Upper lobe of right lung (tissue), 1 donor: Measurements from ENCODE around the gene NUAK2. TPM values are rescaled to one million over a fixed set of nuclear protein-coding genes. Genes with fewer than 3 reads are reported as not detected.
A peak's percentile ranks its signal among the peaks of the same experiment; 100 is the strongest.

ENCODE experiments used
- ATAC-seq: fragments of 200-7000 bp; cut with Tn5 transposase; one replicate; pipeline ENCODE4 v1.9.1; 2020; ENCODE audit warnings: mild to moderate bottlenecking, moderate library complexity
- DNase-seq: peaks from one replicate; pipeline ENCODE4 v3.0.0-alpha.2; 2020
- H3K27ac ChIP-seq: fragments of 200-600 bp; one replicate; pipeline ENCODE4 v1.8.0; 2022
- H3K27me3 ChIP-seq: fragments of 200-600 bp; one replicate; pipeline ENCODE4 v1.8.0; 2022; ENCODE audit warnings: mild to moderate bottlenecking
- H3K36me3 ChIP-seq: fragments of 200-600 bp; one replicate; pipeline ENCODE4 v1.8.0; 2022
- H3K4me1 ChIP-seq: fragments of 200-600 bp; one replicate; pipeline ENCODE4 v1.8.0; 2022
- H3K4me3 ChIP-seq: fragments of 200-600 bp; one replicate; pipeline ENCODE4 v1.8.0; 2022; ENCODE audit warnings: mild to moderate bottlenecking
- H3K9me3 ChIP-seq: fragments of 200-600 bp; one replicate; pipeline ENCODE4 v1.8.0; 2022
- CTCF ChIP-seq: fragments of 200-600 bp; IDR thresholded peaks from one replicate; pipeline ENCODE4 v1.8.0; 2022; ENCODE audit warnings: antibody characterized with exemption
- intact Hi-C: fragments of 100-400 bp; cut with DNase I; formaldehyde crosslinking; loops from one replicate; pipeline ENCODE4 v1.11.0; 2022
- total RNA-seq: library from RNA; stranded (reverse); fragmentation: NEBNext Ultra II Directional; extraction: Animal tissue kit (Norgen Biotek cat#: 25700); gene quantifications from one replicate; pipeline ENCODE4 v1.2.1, GENCODE V29; 2021
- donor health status: DM: no; HTN: yes; CAD: no; lungs with severe emphysema.

Gene NUAK2
- total RNA-seq, 1 donor from 2014 or later: 8.8 TPM

- no peak for TF ChIP-seq CTCF
- no peak overlapping the region for H3K27ac ChIP-seq
- intact Hi-C loops: no loop called here
- no peak for DNase-seq
- ATAC-seq: no peak
- no peaks in the 10 kb centered on the region for H3K27me3 ChIP-seq
- H3K4me3 ChIP-seq: no peak overlapping the region
- no peaks in the 10 kb centered on the region for H3K9me3 ChIP-seq
- H3K36me3 ChIP-seq: no peaks in the 10 kb centered on the region
- peaks cover 19% of the 10 kb centered on the region for H3K4me1 ChIP-seq
These were observed 3.2 kb upstream of the NUAK2 start for GRCh38 chr1:205324781-205325180.

- H3K27ac ChIP-seq: no peak overlapping the region
- H3K4me3 ChIP-seq: no peak overlapping the region
- no peaks in the 10 kb centered on the region for H3K27me3 ChIP-seq
- ATAC-seq (no peak), DNase-seq (no peak)
- no peak for TF ChIP-seq CTCF
- H3K9me3 ChIP-seq: no peaks in the 10 kb centered on the region
- H3K4me1 ChIP-seq: peaks cover 28% of the 10 kb centered on the region
- no peaks in the 10 kb centered on the region for H3K36me3 ChIP-seq
- intact Hi-C loops: no loop called here
These were observed 2.2 kb upstream of the NUAK2 start for GRCh38 chr1:205323794-205324193.

DNA sequence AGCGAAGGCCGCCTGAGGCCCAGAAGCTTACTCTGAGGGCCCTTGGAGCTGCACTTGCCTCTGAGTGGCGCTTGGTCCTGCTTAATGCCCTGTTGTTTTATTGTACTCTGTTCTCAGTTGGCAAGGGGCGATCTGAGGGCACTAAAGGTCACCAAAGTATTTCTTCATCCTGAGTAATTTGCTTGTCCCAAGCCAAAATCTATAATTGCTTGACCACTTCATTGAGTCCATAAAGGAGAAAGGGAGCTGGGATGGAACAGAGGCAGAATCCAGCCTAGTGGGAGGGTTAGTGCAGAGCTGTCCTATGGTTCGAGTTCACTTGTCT, 376 bp upstream of the NUAK2 start:
- no peak overlapping the region for H3K27ac ChIP-seq
- H3K9me3 ChIP-seq: no peaks in the 10 kb centered on the region
- peaks cover 47% of the 10 kb centered on the region for H3K4me1 ChIP-seq
- no peaks in the 10 kb centered on the region for H3K36me3 ChIP-seq
- peak overlapping the region; percentile 92 for H3K4me3 ChIP-seq
- intact Hi-C loops: no loop called here
- TF ChIP-seq CTCF: no peak
- H3K27me3 ChIP-seq: no peaks in the 10 kb centered on the region
- ATAC-seq (no peak), DNase-seq (no peak)

DNA sequence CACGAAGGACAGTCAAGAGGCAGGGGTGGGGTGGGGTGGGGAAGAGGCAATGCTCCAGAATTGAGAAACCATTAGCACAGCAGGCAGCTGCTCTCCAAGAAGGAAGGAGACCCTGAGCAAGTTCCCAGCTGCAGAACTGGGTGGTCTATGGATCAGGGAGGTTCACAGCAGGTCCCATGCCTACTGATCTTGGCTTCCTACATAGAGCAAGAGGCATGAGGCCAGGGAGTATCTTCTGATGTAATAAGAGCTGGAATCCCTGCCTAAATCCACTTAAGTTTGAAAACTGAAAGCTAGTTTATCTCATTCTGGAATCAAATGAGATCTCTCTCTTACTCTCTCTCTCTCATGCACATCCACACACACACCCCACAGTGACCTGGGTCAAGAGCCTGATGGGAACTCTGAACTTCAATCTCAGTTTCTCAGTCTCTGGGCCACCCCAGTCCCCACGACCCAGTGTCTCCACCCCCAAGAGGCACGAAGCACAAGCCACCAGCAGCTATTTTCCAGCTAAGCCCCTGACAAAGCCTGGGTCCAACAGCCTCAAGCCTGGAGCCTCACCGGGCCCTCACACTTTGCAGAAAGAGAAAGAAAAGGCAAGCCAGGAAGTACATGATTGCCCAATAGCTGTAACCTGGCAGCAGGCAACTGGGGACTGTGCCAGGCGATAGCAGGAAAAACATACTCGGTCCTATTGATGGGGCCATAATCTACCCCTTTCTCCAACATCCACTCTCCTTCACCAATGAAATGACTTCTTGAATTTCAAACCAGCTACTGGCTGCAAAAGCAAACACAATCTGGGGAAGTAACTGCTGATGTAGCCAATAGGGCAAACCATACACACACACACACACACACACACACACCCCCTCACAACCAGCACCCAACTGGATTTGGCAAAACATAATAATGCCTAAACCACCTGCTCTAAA, 2.2 kb downstream of the NUAK2 start:
- ATAC-seq (peak; percentile 54), DNase-seq (peak; percentile 83)
- H3K4me1 ChIP-seq: peaks cover 60% of the 10 kb centered on the region
- H3K27ac ChIP-seq: peak overlapping the region; percentile 92
- TF ChIP-seq CTCF: no peak
- no peaks in the 10 kb centered on the region for H3K9me3 ChIP-seq
- peak overlapping the region; percentile 92 for H3K4me3 ChIP-seq
- H3K27me3 ChIP-seq: no peaks in the 10 kb centered on the region
- intact Hi-C loops: no loop called here
- H3K36me3 ChIP-seq: no peaks in the 10 kb centered on the region

DNA sequence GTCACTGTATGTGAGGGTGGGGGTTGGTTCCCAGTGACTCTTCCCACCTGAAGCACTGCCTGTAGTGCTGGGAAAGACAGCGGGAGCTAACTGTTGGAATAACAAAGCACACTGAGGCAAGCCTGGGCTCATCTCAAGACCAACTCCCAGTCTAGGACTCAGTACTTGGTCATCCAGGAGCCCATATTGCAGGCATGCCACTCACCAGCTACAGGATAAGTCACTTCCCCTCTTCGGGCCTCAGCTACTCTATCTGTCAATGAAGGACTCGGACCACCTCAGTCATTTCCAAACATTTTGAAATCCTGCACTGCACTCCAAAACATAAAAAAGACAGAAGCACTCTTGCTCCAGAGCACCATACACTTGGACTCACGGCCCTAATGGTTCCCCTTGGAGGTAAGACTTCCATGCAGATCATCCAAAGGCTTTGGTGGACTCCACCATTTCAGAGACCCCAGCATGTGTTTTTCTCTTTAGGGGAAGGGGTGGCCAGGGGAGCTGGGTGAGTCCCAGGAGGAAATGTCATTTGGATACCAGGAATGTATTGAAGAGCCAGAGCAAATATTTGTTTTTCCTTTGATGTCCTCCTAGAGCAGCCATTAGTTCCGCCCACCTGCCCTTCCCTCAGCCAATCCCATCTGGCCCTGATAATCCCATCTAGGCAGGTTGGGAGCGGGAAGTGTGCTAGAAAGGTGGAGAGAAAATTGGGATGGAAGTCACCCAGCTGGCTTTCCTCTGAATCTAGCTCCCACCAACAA, 3.1 kb downstream of the NUAK2 start:
- Histone ChIP-seq H3K27me3 (no peaks in the 10 kb centered on the region), H3K4me3 (peak overlapping the region; percentile 37), H3K27ac (peak overlapping the region; percentile 71), H3K4me1 (peaks cover 69% of the 10 kb centered on the region), H3K9me3 (no peaks in the 10 kb centered on the region), H3K36me3 (no peaks in the 10 kb centered on the region)
- no peak for DNase-seq
- TF ChIP-seq CTCF: no peak
- intact Hi-C loops: no loop called here
- no peak for ATAC-seq
